Adipose tissue (tissue), 3 donors: Measurements from ENCODE around the gene RHOD. TPM values are rescaled to one million over a fixed set of nuclear protein-coding genes. Genes with fewer than 3 reads are reported as not detected.
A peak's percentile ranks its signal among the peaks of the same experiment; 100 is the strongest.

Source experiments
- H3K27ac ChIP-seq: one replicate; pipeline ENCODE4 v1.5.1; 2013; ENCODE audit warnings: low read depth, low read length
- WGBS, 3 donors: extraction: QIAGEN DNeasy Blood & Tissue Kit; methylation state at CpG; one replicate each; pipeline ENCODE4 v1.1.7; 2013; 5-methylcytosine and 5-hydroxymethylcytosine counted together
- polyA plus RNA-seq, 3 donors: library from polyadenylated mRNA; stranded (reverse); fragments of 200-250 nt; gene quantifications; one replicate each; pipeline ENCODE4 v1.2.3, GENCODE V29; 2013
- donor health status: healthy with polysubstance abuse.
- donor health status: Bipolar disorder and iron deficiency.
- donor health status: healthy.

RHOD gene
- polyA plus RNA-seq, 3 donors: 16.0 to 26.5 (median 24.7) TPM

GRCh38 chr11:67090717-67091116 is 34.1 kb downstream of the RHOD start:
- 92 to 94% (median 93%) methylated on average over 8 of the region's 8 CpGs for WGBS, 3 donors
- no peak overlapping the region for H3K27ac ChIP-seq

DNA sequence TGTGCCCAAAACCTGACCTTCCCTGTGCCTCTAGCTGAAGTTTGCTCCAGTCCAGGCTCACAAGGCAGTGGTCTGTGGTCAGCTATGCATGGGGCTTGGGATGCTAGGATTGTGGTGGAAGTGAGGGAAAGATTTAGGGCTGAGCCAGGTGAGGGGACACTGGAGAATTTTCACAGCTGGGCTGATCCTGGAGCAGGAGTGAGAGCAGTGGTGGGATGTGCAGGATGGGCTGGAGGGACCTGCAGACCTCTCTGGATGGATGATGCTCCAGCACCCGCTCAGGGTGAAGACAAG is 38.5 kb downstream of the RHOD start:
- no peak overlapping the region for H3K27ac ChIP-seq
- 90 to 100% (median 93%) methylated on average over 1 of the region's 1 CpG for WGBS, 3 donors

- no peak overlapping the region for H3K27ac ChIP-seq
- WGBS, 3 donors: 67 to 74% (median 70%) methylated on average over 6 of the region's 6 CpGs
These were observed 42.3 kb downstream of the RHOD start for GRCh38 chr11:67098799-67099429.

DNA sequence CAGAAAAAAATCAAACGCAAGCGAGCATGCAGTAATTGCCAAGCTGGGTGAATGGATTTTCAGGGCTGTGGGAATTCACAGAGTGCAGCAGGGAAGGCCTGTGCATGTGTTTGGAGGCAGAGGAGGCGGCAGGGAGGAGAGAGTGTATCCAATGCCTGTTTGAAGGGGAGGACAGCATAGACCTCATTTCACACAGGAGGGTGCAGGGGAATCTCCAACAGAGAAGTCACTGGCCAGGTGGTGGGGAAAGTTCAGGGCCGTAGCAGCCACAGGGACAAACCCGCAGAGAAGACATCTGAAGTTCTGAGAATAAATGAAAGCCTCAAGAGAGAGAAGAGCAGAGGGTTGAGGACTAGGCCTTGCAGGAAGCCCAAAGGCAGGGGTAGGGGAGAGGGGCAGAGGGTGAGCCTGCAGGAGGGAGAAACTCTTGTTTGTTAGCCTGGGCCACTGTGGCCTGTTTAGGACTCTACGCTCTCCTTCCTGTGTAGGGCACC is 43.2 kb downstream of the RHOD start:
- no peak overlapping the region for H3K27ac ChIP-seq
- 85 to 93% (median 90%) methylated on average over 6 of the region's 6 CpGs for WGBS, 3 donors

- WGBS, 3 donors: 91 to 93% (median 91%) methylated on average over 8 of the region's 8 CpGs
- no peak overlapping the region for H3K27ac ChIP-seq
These were observed 46.0 kb downstream of the RHOD start for GRCh38 chr11:67102664-67103063.

- H3K27ac ChIP-seq: no peak overlapping the region
- WGBS, 3 donors: 90 to 96% (median 91%) methylated on average over 2 of the region's 2 CpGs
These were observed 49.3 kb downstream of the RHOD start for GRCh38 chr11:67105964-67106363.

GRCh38 chr11:67111261-67111660 is 54.6 kb downstream of the RHOD start:
- H3K27ac ChIP-seq: no peak overlapping the region
- WGBS, 3 donors: 72 to 79% (median 75%) methylated on average over 1 of the region's 1 CpG

GRCh38 chr11:67113231-67113721 is 56.6 kb downstream of the RHOD start:
- no peak overlapping the region for H3K27ac ChIP-seq
- 85 to 92% (median 88%) methylated on average over 5 of the region's 5 CpGs for WGBS, 3 donors

DNA sequence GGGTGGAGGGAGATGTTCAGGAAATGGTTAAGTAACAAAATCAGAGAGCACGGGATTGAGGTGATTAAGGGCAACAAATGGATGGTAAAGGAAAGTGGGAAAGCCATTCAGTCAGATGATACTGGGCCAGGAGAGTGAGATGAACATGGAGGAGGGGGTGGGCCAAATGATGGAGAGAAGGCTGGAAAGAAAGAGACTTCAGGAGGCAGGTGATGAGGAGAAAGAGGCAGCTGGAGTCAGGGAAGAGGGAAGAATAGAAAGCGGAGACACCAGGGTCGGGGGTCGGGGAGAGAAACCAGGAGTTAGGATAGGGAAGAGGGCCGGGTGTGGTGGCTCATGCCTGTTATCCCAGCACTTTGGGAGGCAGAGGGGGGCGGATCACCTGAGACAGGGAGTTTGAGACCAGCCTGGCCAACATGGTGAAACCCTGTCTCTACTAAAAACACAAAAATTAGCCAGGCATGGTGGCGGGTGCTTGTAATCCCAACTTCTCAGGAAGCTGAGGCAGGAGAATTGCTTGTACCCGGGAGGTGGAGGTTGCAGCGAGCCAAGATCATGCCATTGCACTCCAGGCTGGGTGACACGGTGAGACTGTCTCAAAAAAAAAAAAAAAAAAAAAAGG is 57.7 kb downstream of the RHOD start:
- H3K27ac ChIP-seq: no peak overlapping the region
- WGBS, 3 donors: 86 to 89% (median 89%) methylated on average over 10 of the region's 10 CpGs

- 73 to 85% (median 83%) methylated on average over 3 of the region's 3 CpGs for WGBS, 3 donors
- H3K27ac ChIP-seq: no peak overlapping the region
These were observed 60.1 kb downstream of the RHOD start for GRCh38 chr11:67116758-67117105.

- WGBS, 3 donors: 71 to 91% (median 71%) methylated on average over 7 of the region's 7 CpGs
- no peak overlapping the region for H3K27ac ChIP-seq
These were observed 60.5 kb downstream of the RHOD start for GRCh38 chr11:67117176-67117575.

DNA sequence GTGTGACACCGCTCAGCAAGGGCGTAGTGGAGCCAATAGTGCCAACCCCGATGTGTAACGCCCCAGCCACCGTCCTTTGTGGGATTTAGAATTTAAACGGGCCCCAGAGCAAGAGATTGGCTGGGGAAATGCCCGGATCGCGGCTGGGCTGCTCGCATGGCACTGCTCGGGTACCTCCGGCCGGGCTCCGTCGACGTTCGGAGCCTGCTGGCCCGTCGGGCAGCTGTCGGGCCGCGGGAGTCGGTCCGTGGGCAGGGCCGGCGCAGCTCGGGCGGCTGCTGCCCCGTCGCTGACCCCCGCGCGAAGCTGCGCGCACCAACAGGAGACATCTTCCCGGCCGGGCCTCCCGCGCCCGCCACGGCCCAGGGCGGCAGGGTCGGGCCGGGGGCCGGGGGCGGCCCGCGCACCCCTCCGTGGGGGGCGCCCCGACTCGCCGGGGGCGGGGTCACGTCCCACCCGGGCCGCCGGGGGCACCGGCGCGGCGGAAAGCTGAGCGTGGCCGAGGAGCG is 61.1 kb downstream of the RHOD start:
- peak overlapping the region; percentile 34 for H3K27ac ChIP-seq
- 4 to 35% (median 4%) methylated on average over 37 to 65 of the region's 65 CpGs for WGBS, 3 donors

GRCh38 chr11:67118181-67118766 is 61.6 kb downstream of the RHOD start:
- peak overlapping the region; percentile 38 for H3K27ac ChIP-seq
- 1 to 12% (median 1%) methylated on average over 44 to 59 of the region's 59 CpGs for WGBS, 3 donors

DNA sequence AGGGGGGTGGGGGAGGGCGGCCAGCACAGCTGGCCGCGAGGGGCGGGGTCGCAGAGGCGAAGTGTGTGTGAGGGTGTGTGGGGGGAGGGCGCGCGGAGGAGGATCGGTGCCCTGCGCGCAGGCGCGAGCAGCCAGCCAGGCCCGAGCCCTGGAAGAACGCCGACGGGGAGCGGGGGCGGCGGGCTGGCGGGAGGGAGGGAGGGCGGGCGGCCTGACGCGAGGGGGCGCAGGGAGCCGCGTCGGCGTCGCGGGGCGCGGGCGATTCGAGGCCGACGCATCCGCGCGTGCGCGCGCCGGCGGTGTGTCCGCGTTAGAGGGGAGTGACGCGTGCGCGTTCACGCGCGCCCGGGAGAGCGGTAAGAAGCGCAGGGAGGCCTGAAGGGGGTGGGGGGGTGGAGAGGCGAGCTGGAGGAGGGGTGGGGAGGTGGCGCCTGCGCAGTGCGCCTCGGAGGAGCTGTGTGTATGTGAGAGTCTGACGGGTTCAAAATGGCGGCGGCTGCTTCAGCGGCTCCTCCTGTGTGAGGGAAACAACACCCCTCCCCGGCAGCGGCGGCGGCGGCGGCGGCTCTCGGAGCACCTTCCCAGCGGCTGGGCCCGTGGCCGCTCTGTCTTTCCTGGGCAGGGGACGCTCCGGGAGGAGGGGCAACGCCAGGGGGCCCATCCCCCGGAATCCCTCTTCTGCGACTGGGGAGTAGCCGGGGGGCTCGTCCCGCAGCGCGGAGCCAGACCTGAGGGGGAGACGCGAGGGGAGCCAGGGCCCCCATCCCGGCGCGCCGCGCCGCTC is 62.3 kb downstream of the RHOD start, which contains the start of gene KDM2A:
KDM2A (plus strand) TSS at position 463 of the 784 bp plus-strand sequence. CDS start 2,054 bp downstream, outside the sequence.
- H3K27ac ChIP-seq: peak within 1 kb of the TSS; percentile 90
- WGBS, 3 donors: 1% methylated on average over 38 to 97 of the region's 97 CpGs

DNA sequence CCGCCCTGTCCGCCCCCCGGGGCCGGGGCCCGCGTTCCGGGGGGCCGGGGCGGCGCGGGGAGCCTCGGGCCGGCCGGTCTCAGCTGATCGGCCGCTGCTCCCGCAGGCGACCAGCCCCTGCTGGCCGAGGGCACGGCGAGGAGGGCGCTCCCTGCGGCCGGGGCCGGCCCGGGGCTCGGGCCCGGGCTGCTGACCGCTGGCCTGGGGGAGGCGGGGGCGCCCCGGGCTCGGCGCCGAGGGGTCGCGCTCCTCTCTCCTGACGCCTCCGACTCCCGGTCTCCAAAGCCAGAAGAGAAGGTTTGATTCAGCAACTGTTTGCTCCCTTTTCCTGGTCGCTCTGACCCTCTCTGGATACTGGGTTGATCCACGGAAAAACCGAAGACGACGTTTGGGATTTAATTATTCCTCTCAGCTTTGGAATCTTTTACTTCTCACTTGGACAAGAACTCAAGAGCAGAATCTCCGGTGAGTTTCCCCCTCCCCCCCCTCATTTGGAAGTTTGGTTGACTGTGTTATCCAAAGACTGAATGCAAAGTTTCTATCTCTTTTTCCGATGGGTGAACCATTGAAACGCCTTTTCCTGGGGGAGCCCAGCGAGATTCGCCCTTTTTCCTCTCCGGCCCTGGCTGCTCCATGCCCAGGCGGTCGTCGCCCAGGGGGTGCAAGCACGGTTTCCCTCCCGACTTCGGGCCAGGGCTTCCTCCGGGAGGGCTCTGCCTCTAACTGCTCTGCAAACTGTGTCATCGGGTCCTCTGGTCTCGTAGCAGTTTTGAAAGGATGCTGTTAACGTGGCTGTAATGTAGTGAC is 63.1 kb downstream of the RHOD start:
- peak overlapping the region; percentile 90 for H3K27ac ChIP-seq
- 0% methylated on average over 44 to 58 of the region's 61 CpGs for WGBS, 3 donors

DNA sequence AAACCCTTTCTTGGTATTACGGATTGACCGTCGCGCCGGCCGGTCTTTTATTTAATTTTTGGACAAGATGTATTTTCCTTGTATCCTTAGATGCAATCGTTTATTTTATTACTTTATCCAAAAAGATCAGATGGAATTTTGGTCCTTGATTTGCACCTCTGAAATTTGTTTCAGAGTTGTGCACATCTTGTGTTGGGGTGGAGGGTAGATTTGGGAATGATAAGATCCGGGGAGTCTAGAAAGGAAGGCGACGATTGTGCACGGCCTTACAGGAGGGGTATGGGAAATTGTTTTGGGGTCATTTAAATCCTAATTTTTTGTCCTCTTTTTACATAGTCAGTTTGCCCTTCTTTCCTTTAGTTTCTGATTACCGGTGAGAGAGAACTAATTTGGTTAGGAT is 63.8 kb downstream of the RHOD start:
- WGBS, 3 donors: 0 to 2% (median 0%) methylated on average over 12 of the region's 12 CpGs
- H3K27ac ChIP-seq: no peak overlapping the region

- 8 to 10% (median 9%) methylated on average over 9 of the region's 9 CpGs for WGBS, 3 donors
- no peak overlapping the region for H3K27ac ChIP-seq
These were observed 64.4 kb downstream of the RHOD start for GRCh38 chr11:67120881-67121710.
